H1 (cell line): ENCODE results near the gene DOCK3. TPM values are rescaled to one million over a fixed set of nuclear protein-coding genes. Genes with fewer than 3 reads are reported as not detected.

Experiments used
- CTCF ChIA-PET: fragments of 300-600 bp; sonication (Branson Sonifier 250); formaldehyde crosslinking; loops from one replicate; lab custom pipeline; 2021; ENCODE audit not compliant: partially characterized antibody; lab: Charles Lee
- POLR2A ChIA-PET: fragments of 300-600 bp; sonication (Branson Sonifier 250); formaldehyde crosslinking; loops from one replicate; lab custom pipeline; 2021; ENCODE audit warnings: inconsistent platforms; ENCODE audit not compliant: partially characterized antibody; lab: Charles Lee
- DNase-seq, 2 experiments: peaks; one replicate each; pipeline versions ENCODE4 v3.0.0 to v3.0.0-alpha.2; 2010 to 2022; ENCODE audit warnings: low spot score in 2 of 2, low read depth in 1 of 2, mixed read lengths in 1 of 2
- FAIRE-seq: peaks from 2 replicates; lab custom pipeline; 2011; peaks lifted over from hg19 to GRCh38; lab: Jason Lieb, UNC
- H2AFZ ChIP-seq: 2 replicates; pipeline ENCODE4 v1.8.1; 2012; ENCODE audit warnings: low read length, inconsistent platforms
- H2AK5ac ChIP-seq: 2 replicates; pipeline ENCODE4 v1.6.1; 2013; ENCODE audit warnings: low read depth, low read length
- H2BK120ac ChIP-seq: replicated peaks from 2 replicates; pipeline ENCODE3; 2013; ENCODE audit warnings: low read depth, low read length, inconsistent platforms
- H2BK12ac ChIP-seq: 2 replicates; pipeline ENCODE4 v1.6.1; 2013; ENCODE audit warnings: low read depth, low read length
- H2BK15ac ChIP-seq: 2 replicates; pipeline ENCODE4 v1.6.1; 2013; ENCODE audit warnings: low read length
- H2BK20ac ChIP-seq: 2 replicates; pipeline ENCODE4 v1.6.1; 2013; ENCODE audit warnings: low read length
- H2BK5ac ChIP-seq: 2 replicates; pipeline ENCODE4 v1.6.1; 2013; ENCODE audit warnings: low read depth, low read length
- H3K14ac ChIP-seq: 2 replicates; pipeline ENCODE4 v1.6.1; 2013; ENCODE audit warnings: inconsistent platforms; ENCODE audit not compliant: insufficient read length
- H3K18ac ChIP-seq: 2 replicates; pipeline ENCODE4 v1.6.1; 2013; ENCODE audit warnings: low read length; ENCODE audit errors: extremely low read depth
- H3K23ac ChIP-seq: 2 replicates; pipeline ENCODE4 v1.6.1; 2013; ENCODE audit warnings: inconsistent platforms; ENCODE audit not compliant: insufficient read length
- H3K23me2 ChIP-seq: 2 replicates; pipeline ENCODE4 v1.6.1; 2013; ENCODE audit warnings: low read depth, low read length
- H3K27ac ChIP-seq: 2 replicates; pipeline ENCODE4 v1.6.1; 2011; ENCODE audit warnings: low read depth, low read length, inconsistent platforms
- H3K27me3 ChIP-seq, 4 experiments: replicated peaks in 1 of 4; 1 replicate in 1 of 4; 2 replicates in 3 of 4; pipeline versions ENCODE4 v1.6.1 to v1.8.1; 2011 to 2013; ENCODE audit warnings: low read length in 3 of 4, mild to moderate bottlenecking in 3 of 4, inconsistent platforms in 2 of 4, mixed read lengths in 2 of 4, moderate library complexity in 1 of 4; ENCODE audit not compliant: control insufficient read depth in 3 of 4, insufficient read depth in 3 of 4; ENCODE audit errors: extremely low read depth in 1 of 4
- H3K36me3 ChIP-seq, 4 experiments: 2 replicates each; pipeline versions ENCODE4 v1.6.1 to v1.8.1; 2011 to 2013; ENCODE audit warnings: mild to moderate bottlenecking in 4 of 4, low read length in 3 of 4, moderate library complexity in 2 of 4, control low read depth in 1 of 4, inconsistent platforms in 1 of 4; ENCODE audit not compliant: insufficient read depth in 4 of 4, control insufficient read depth in 2 of 4
- H3K4ac ChIP-seq: replicated peaks from 2 replicates; pipeline ENCODE3; 2013; ENCODE audit warnings: low read length, low read depth, mixed read lengths, inconsistent platforms; ENCODE audit not compliant: insufficient read length
- H3K4me1 ChIP-seq, 4 experiments: replicated peaks in 1 of 4; 1 replicate in 1 of 4; 2 replicates in 3 of 4; pipeline versions ENCODE4 v1.6.1 to v1.8.1; 2011 to 2013; ENCODE audit warnings: low read length in 3 of 4, inconsistent platforms in 2 of 4, mixed read lengths in 1 of 4; ENCODE audit not compliant: insufficient read depth in 4 of 4, control insufficient read depth in 3 of 4
- H3K4me2 ChIP-seq, 2 experiments: 2 replicates each; pipeline versions ENCODE4 v1.6.1 to v1.8.1; 2011 to 2013; ENCODE audit warnings: low read depth in 2 of 2, low read length in 2 of 2, control low read depth in 1 of 2, inconsistent platforms in 1 of 2, mild to moderate bottlenecking in 1 of 2; ENCODE audit not compliant: insufficient read depth in 1 of 2
- H3K4me3 ChIP-seq, 4 experiments: fragments of 200-600, 300-600 bp in 1 of 4; sonication (generic), shearing (Covaris generic), sonication (Bioruptor Twin) in 1 of 4; 2 replicates each; pipeline versions ENCODE4 v1.5.1 to v1.8.1; 2011 to 2016; ENCODE audit warnings: low read length in 4 of 4, low read depth in 3 of 4, control low read depth in 2 of 4, inconsistent platforms in 2 of 4, mild to moderate bottlenecking in 2 of 4, mixed read lengths in 1 of 4, moderate library complexity in 1 of 4; ENCODE audit not compliant: insufficient read depth in 2 of 4; ENCODE audit errors: extremely low read depth in 1 of 4
- H3K56ac ChIP-seq: replicated peaks from 2 replicates; pipeline ENCODE3; 2013; ENCODE audit warnings: low read depth, mild to moderate bottlenecking, mixed read lengths, low read length, inconsistent platforms; ENCODE audit not compliant: insufficient read length
- H3K79me1 ChIP-seq: 2 replicates; pipeline ENCODE4 v1.6.1; 2013; ENCODE audit warnings: low read depth, low read length, control low read depth
- H3K79me2 ChIP-seq, 2 experiments: 2 replicates each; pipeline versions ENCODE4 v1.6.1 to v1.8.1; 2012 to 2013; ENCODE audit warnings: low read length in 2 of 2, mild to moderate bottlenecking in 2 of 2, inconsistent platforms in 1 of 2; ENCODE audit not compliant: insufficient read depth in 2 of 2, control insufficient read depth in 1 of 2
- H3K9ac ChIP-seq, 4 experiments: replicated peaks in 1 of 4; 1 replicate in 1 of 4; 2 replicates in 3 of 4; pipeline versions ENCODE4 v1.6.1 to v1.8.1; 2011 to 2013; ENCODE audit warnings: low read depth in 3 of 4, low read length in 3 of 4, control low read depth in 2 of 4, mild to moderate bottlenecking in 2 of 4, moderate library complexity in 2 of 4, inconsistent platforms in 1 of 4; ENCODE audit errors: extremely low read depth in 1 of 4
- H3K9me3 ChIP-seq, 2 experiments: 2 replicates each; pipeline versions ENCODE4 v1.6.1 to v1.8.1; 2012 to 2013; ENCODE audit warnings: mild to moderate bottlenecking in 2 of 2, moderate library complexity in 2 of 2, control low read depth in 1 of 2, inconsistent platforms in 1 of 2, low read depth in 1 of 2, low read length in 1 of 2, mixed read lengths in 1 of 2; ENCODE audit not compliant: insufficient read depth in 2 of 2
- H4K20me1 ChIP-seq, 2 experiments: replicated peaks in 1 of 2; 2 replicates each; pipeline versions ENCODE3 to v1.8.1; 2011 to 2013; ENCODE audit warnings: inconsistent platforms in 2 of 2, low read length in 2 of 2, mild to moderate bottlenecking in 1 of 2; ENCODE audit not compliant: insufficient read depth in 2 of 2, control insufficient read depth in 1 of 2
- H4K5ac ChIP-seq: 2 replicates; pipeline ENCODE4 v1.6.1; 2013; ENCODE audit warnings: low read length, low read depth, mixed read lengths, inconsistent platforms; ENCODE audit not compliant: insufficient read length
- H4K8ac ChIP-seq: 2 replicates; pipeline ENCODE4 v1.8.0; 2013; ENCODE audit warnings: mild to moderate bottlenecking, moderate library complexity, low read length, inconsistent platforms; ENCODE audit not compliant: insufficient read depth; ENCODE audit errors: extremely low read depth
- H4K91ac ChIP-seq: replicated peaks from 2 replicates; pipeline ENCODE3; 2013; ENCODE audit warnings: low read length, mixed read lengths, inconsistent platforms; ENCODE audit not compliant: insufficient read length
- EGR1 ChIP-seq: IDR thresholded peaks from 2 replicates; pipeline ENCODE4 v1.6.1; 2011; ENCODE audit warnings: low read depth, low read length, borderline replicate concordance
- HDAC2 ChIP-seq, 2 experiments: fragments of 300-600 bp in 1 of 2; sonication (generic) in 1 of 2; IDR thresholded peaks; 2 replicates each; pipeline ENCODE4 v1.6.1; 2011 to 2012; ENCODE audit warnings: low read depth in 2 of 2, low read length in 2 of 2, mild to moderate bottlenecking in 2 of 2, moderate library complexity in 2 of 2, borderline replicate concordance in 1 of 2, inconsistent platforms in 1 of 2
- POLR2AphosphoS5 ChIP-seq: IDR thresholded peaks from 2 replicates; pipeline ENCODE4 v1.6.1; 2011; ENCODE audit warnings: low read depth, low read length
- RXRA ChIP-seq: IDR thresholded peaks from 2 replicates; pipeline ENCODE4 v1.6.1; 2011; ENCODE audit warnings: low read depth, mild to moderate bottlenecking, low read length, moderate library complexity; ENCODE audit not compliant: insufficient read depth
- SIX5 ChIP-seq: IDR thresholded peaks from 2 replicates; pipeline ENCODE4 v1.6.1; 2011; ENCODE audit warnings: mild to moderate bottlenecking, low read depth, low read length
- SRF ChIP-seq: IDR thresholded peaks from 2 replicates; pipeline ENCODE4 v1.6.1; 2011; ENCODE audit warnings: mild to moderate bottlenecking, low read depth, low read length, moderate library complexity
- TAF7 ChIP-seq: optimal IDR thresholded peaks from 2 replicates; pipeline ENCODE3; 2011; ENCODE audit warnings: low read depth, mild to moderate bottlenecking, inconsistent platforms, low read length, moderate library complexity, borderline replicate concordance
- WGBS, 2 experiments: shearing (Covaris generic) in 1 of 2; methylation state at CpG; one replicate each; pipeline versions ENCODE4 v1.1.6 to v1.1.7; 2013 to 2015; ENCODE audit warnings: low lambda C conversion rate in 2 of 2, mixed read lengths in 2 of 2, inconsistent platforms in 1 of 2, low coverage in 1 of 2, missing lambda C conversion rate in 1 of 2; ENCODE audit not compliant: insufficient replicate concordance in 2 of 2, insufficient coverage in 1 of 2, insufficient read length in 1 of 2; ENCODE audit errors: extremely low coverage in 1 of 2, missing lambda C conversion rate in 1 of 2; 5-methylcytosine and 5-hydroxymethylcytosine counted together
- polyA plus RNA-seq, 7 experiments: library from polyadenylated mRNA; depleted of rRNA in 3 of 7; stranded (reverse) in 5 of 7; unstranded in 2 of 7; fragments of >200 nt in 5 of 7; fragments of 200-250 nt in 2 of 7; gene quantifications; 1 replicate in 5 of 7; 2 replicates in 1 of 7; 4 replicates in 1 of 7; pipeline versions ENCODE4 v1.2.1 to v1.2.3, GENCODE V29; 2011 to 2013; ENCODE audit warnings: missing spikeins in 2 of 7, mixed read lengths in 2 of 7
- total RNA-seq: library from RNA; stranded (reverse); fragmentation: NEBNext Ultra II Directional; extraction: Animal tissue kit (Norgen Biotek cat#: 25700); gene quantifications from 2 replicates; pipeline ENCODE4 v1.2.1, GENCODE V29; 2021
- TF ChIP-seq, protein P1 (sequence below): IDR thresholded peaks from 2 replicates; pipeline ENCODE4 v1.6.1; 2012; ENCODE audit warnings: low read length, inconsistent platforms

Gene DOCK3
- total and polyA plus RNA-seq, 2 of the 8 experiments (the other 6 are each of a cell fraction or from before 2014, with no cell fraction given): 2.7 to 5.0 TPM

DNA sequence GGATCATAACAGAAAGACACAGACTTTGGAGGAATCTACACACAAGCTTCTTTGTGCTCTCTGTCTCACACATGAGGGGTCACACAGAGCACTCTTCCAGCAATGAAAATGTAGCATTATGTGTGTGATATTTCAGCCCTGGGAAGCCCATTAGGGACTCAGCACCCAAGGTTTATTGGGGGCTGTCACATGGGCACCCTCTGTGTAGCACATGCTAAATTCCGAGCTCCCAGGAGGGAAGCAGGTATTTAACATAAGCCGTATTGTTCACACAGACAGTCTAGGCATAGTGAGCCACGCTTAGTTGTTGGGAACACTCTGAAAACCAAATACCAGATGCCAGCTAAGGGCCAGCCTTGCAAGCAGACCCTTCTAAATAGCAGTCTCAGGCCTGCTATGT lies 448.8 kb downstream of the DOCK3 start:
- ChIA-PET CTCF (interaction anchor here (1.2 kb wide), 1 partner anchor 14 kb away, joined by 3 read pairs; no protein-coding TSS in a partner anchor), POLR2A (no interaction called here)
- H3K9ac ChIP-seq: no peak overlapping the region
- H3K4ac ChIP-seq: no peak overlapping the region
- H3K4me2 ChIP-seq: no peak overlapping the region
- no peaks in the 10 kb centered on the region for H3K36me3 ChIP-seq
- no peak overlapping the region for H2AK5ac ChIP-seq
- no peak for DNase-seq
- H4K91ac ChIP-seq: no peak overlapping the region
- no peaks in the 10 kb centered on the region for H4K20me1 ChIP-seq
- H3K27ac ChIP-seq: no peak overlapping the region
- H3K23ac ChIP-seq: no peak overlapping the region
- no peak overlapping the region for H2AFZ ChIP-seq
- no peak overlapping the region for H4K5ac ChIP-seq
- H2BK120ac ChIP-seq: no peak overlapping the region
- no peak for FAIRE-seq
- H3K18ac ChIP-seq: no peak overlapping the region
- no peak overlapping the region for H2BK5ac ChIP-seq
- H3K4me1 ChIP-seq: no peaks in the 10 kb centered on the region
- H3K56ac ChIP-seq: no peak overlapping the region
- no peak overlapping the region for H2BK20ac ChIP-seq
- no peak overlapping the region for H4K8ac ChIP-seq
- no peaks in the 10 kb centered on the region for H3K9me3 ChIP-seq
- WGBS, 2 experiments: 88% methylated on average over 3 of the region's 3 CpGs; no CpG with 5 or more reads in 1 of the 2 experiments
- H2BK12ac ChIP-seq: no peak overlapping the region
- no peaks in the 10 kb centered on the region for H3K27me3 ChIP-seq
- H3K14ac ChIP-seq: no peak overlapping the region
- H3K79me2 ChIP-seq: no peaks in the 10 kb centered on the region; a peak in 1 of 4 replicates
- no peak overlapping the region for H2BK15ac ChIP-seq
- H3K79me1 ChIP-seq: no peaks in the 10 kb centered on the region; the same call in 1 of the 2 replicates
- no peak overlapping the region for H3K4me3 ChIP-seq
- H3K23me2 ChIP-seq: no peaks in the 10 kb centered on the region
- TF ChIP-seq HDAC2 (IDR thresholded peaks at IDR 0.05; ENCODE audit: borderline replicate concordance in 1 of 2, low read depth in 2 of 2, low read length in 2 of 2) (no peak), SIX5 (no peak), TAF7 (no peak), EGR1 (no peak), RXRA (no peak), POLR2AphosphoS5 (no peak), SRF (no peak)
- TF ChIP-seq, protein P1, sequence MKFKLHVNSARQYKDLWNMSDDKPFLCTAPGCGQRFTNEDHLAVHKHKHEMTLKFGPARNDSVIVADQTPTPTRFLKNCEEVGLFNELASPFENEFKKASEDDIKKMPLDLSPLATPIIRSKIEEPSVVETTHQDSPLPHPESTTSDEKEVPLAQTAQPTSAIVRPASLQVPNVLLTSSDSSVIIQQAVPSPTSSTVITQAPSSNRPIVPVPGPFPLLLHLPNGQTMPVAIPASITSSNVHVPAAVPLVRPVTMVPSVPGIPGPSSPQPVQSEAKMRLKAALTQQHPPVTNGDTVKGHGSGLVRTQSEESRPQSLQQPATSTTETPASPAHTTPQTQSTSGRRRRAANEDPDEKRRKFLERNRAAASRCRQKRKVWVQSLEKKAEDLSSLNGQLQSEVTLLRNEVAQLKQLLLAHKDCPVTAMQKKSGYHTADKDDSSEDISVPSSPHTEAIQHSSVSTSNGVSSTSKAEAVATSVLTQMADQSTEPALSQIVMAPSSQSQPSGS: no peak
